VCaP (cell line): ENCODE measurements around the gene TENT4B.
"Not testable (repeated sequence)": the region's sequence is repeated elsewhere in the genome, so short reads cannot be mapped to it uniquely, and the experiment has no call there.

Experiments
- H3K27ac ChIP-seq: fragments of 450-650 bp; 2 replicates; pipeline ENCODE4 v1.5.1; 2017
- CTCF ChIP-seq: fragments of 450-650 bp; conservative IDR thresholded peaks from 2 replicates; pipeline ENCODE4 v1.5.1; 2017; ENCODE audit warnings: mild to moderate bottlenecking, moderate library complexity

Gene TENT4B

GRCh38 chr16:50156590-50156989, 3.5 kb downstream of the TENT4B start:
- TF ChIP-seq CTCF, result no peak
- no peak overlapping the region for H3K27ac ChIP-seq

- no peak overlapping the region for H3K27ac ChIP-seq
- TF ChIP-seq CTCF, result no peak
Observed at GRCh38 chr16:50160495-50161164, 7.5 kb downstream of the TENT4B start.

GRCh38 chr16:50161950-50162349, 8.8 kb downstream of the TENT4B start:
- no peak for TF ChIP-seq CTCF
- H3K27ac ChIP-seq, result no peak overlapping the region

GRCh38 chr16:50165473-50165872, 12.4 kb downstream of the TENT4B start:
- H3K27ac ChIP-seq, result no peak overlapping the region

GRCh38 chr16:50166511-50167500, 13.7 kb downstream of the TENT4B start:
- TF ChIP-seq CTCF, result no peak
- H3K27ac ChIP-seq, result peak overlapping the region; percentile 63

More at GRCh38 chr16:50165473-50165872, 12.4 kb downstream of the TENT4B start:
- no peak for TF ChIP-seq CTCF

- H3K27ac ChIP-seq, result peak overlapping the region; percentile 63
- no peak for TF ChIP-seq CTCF
Observed at GRCh38 chr16:50167556-50167955, 14.4 kb downstream of the TENT4B start.

- no peak overlapping the region for H3K27ac ChIP-seq
- TF ChIP-seq CTCF, result no peak
Observed at GRCh38 chr16:50169555-50170096, 16.5 kb downstream of the TENT4B start.

- not testable (repeated sequence) for H3K27ac ChIP-seq
Observed at GRCh38 chr16:50171773-50172172, 18.7 kb downstream of the TENT4B start.
